ENCODE results near the gene CALU.

The CALU gene

DNA sequence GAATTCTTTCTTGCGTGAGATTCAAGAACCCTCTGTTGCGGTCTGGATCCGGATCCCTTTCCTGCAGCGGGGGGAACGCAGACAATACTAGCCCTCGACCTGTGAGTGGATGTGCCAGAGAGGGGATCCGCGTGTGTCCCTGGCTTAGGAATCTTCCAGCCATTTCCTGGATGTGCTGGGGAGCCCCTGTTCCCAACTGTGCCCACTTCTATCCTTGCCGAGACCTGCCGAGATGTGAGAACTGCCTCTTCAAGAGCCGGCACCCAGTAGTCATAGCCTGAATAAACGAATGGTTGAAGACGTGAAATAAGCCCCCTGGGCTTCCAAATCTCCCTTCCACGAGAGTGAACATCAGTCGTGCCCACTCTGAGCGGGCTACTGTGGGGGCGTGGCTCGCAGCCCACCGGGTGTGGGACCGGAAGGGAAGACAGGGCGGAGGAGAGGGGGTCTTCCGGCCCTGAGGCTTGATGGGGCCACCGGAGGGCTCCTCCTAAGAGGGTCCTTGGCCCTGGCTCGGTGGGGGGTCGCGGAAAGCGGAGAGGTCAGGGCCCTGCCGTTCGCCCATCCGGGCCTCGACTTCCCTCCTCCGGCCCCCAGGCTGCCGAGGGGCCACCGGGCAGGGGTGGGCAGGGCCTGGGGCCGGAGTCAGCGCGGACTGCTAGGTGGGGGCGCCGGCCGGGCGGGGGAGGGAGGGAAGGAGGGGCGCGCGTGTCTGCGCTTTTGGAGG lies 51.3 kb downstream of the CALU start:
- DNase-seq = no peak

DNA sequence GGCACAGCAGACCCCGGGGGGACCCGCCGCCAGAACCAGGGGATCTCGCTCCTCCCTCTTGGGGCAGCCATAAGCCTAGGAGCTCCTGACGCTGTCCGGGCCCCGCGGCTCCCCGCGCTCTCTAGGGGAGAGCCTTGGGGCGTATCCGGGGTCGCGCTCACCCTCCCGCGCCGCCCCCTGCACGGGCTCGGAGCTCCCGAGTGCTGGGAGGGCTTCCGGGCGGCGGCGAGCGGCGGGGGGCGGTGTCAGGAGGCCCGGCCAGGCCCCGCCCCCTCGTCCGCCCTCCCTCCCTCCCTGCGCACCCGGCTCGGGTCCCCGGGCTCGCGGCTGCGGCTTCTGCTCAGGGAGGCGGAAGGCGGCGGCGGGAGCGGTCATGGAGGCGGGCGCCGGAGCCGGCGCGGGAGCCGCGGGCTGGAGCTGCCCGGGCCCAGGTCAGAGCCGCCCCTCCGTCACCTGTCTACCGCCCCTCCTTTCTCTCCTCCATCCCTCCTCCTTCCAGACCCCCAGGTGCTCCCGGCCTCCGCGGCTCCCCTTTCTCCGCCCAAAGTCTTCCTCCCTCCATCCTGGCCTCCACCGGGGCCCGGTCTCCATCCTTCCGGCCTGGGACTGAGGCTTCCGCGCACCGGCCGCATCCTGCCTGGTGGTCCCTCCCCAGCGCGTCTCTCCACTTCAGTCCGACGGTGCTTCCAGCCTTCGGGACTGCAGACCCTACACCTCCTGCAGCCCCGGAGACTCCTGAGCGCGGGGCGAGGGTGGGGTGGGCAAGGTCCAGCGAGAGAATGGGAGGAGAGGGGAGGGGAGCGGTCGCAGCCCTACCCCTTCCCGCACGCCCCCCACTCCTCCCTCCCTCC lies 52.2 kb downstream of the CALU start, which contains the start of gene CCDC136:
Gene CCDC136, plus strand, starts transcription at position 848 of the 851 bp plus-strand sequence. CDS start 444 bp downstream, outside the sequence.
- peak; percentile 74 to 78 for DNase-seq

GRCh38 chr7:128791972-128792327 lies 52.8 kb downstream of the CALU start:
- no peak for DNase-seq

GRCh38 chr7:128792471-128793180 lies 53.5 kb downstream of the CALU start:
- peak in 1 of 2 experiments; percentile 49 for DNase-seq

DNA sequence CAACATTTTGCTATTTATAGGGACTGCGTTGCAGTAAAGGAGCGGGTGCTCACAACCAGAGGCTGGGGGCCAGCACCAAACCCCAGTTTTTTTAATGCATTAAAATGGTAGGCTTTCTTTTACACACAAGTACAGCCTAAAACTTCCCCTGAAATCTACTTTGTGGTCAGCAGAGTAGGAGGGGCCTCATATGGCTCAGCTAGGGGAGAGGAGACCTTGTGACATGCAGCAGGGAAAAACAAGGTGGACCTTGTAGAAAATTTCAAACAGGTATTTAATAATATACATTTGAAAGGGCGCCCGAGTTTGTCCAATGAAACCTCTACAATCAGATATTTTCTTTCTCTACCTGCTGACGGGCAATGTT lies 54.0 kb downstream of the CALU start:
- DNase-seq = no peak

- DNase-seq = no peak
These were observed 54.9 kb downstream of the CALU start for GRCh38 chr7:128794020-128794419.

DNA sequence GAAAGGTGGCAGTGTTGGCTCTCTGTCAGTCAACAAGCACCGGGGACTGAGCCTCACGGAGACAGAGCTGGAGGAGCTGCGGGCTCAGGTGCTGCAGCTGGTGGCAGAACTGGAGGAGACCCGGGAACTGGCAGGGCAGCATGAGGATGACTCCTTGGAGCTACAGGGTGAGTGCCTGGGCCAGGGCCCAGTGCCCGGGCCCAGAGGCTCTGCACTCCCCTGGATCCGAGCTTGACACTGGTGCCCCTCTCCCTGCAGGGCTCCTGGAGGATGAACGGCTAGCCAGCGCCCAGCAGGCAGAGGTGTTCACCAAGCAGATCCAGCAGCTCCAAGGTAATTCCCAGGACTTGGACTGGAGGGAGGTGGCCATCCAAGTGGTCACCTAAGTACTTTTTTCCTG lies 55.3 kb downstream of the CALU start:
- DNase-seq = no peak

GRCh38 chr7:128795129-128795528 lies 56.0 kb downstream of the CALU start:
- DNase-seq = no peak

GRCh38 chr7:128796327-128796726 lies 57.2 kb downstream of the CALU start:
- DNase-seq = no peak

GRCh38 chr7:128799451-128799850 lies 60.3 kb downstream of the CALU start:
- DNase-seq = no peak

- DNase-seq = no peak
These were observed 61.4 kb downstream of the CALU start for GRCh38 chr7:128800567-128800966.

DNA sequence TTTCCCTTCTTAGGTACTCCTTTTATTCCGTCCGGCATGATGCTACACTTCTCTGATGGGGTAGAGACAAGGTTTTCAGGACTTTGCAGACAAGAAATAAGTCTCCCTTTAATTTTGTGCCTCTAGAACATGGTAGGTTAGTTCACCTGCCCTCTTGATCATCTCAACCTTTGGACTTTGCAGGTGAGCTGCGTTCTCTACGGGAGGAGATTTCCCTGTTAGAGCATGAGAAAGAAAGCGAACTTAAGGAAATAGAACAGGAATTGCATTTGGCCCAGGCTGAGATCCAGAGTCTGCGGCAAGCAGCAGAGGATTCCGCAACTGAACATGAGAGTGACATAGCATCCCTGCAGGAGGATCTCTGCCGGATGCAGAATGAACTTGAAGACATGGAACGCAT lies 61.8 kb downstream of the CALU start:
- DNase-seq = no peak

- no peak for DNase-seq
These were observed 62.7 kb downstream of the CALU start for GRCh38 chr7:128801667-128802418.

DNA sequence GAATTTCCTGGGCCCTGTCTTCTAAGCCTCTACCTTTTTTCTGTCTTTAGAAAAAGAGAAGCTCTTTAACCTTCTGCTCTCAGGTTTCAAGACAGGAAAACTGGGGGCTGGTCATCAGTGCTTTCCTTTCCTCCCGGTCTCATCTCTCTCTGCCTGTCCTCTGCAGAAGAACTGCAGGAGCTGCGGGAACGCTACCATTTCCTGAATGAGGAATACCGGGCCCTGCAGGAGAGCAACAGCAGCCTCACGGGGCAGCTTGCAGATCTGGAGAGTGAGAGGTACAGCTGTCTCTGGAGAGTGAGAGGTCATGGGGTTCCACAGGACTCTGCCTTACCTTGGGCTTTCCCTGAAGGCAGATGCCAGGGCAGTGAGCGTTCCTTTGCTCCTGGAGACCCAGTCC lies 65.3 kb downstream of the CALU start:
- DNase-seq = no peak

- no peak for DNase-seq
These were observed 66.1 kb downstream of the CALU start for GRCh38 chr7:128805225-128805624.

- DNase-seq = no peak
These were observed 68.0 kb downstream of the CALU start for GRCh38 chr7:128807191-128807590.

DNA sequence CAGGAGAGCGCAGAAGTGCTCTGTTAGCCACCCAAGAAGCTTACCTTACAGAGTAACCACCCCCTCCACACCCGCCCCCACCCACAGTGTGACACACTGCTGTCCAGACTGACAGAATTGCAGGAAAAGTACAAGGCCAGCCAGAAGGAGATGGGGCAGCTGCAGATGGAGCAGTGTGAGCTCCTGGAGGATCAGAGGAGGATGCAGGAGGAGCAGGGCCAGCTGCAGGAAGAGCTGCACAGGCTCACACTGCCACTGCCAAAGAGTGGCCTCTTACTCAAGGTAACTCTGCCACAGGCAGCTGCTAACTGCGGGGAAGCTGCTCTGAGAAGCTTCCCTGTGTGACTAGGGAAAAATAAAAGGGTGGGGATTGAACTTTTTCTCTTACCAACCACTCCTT lies 70.2 kb downstream of the CALU start:
- peak in 1 of 2 experiments; percentile 7 for DNase-seq

DNA sequence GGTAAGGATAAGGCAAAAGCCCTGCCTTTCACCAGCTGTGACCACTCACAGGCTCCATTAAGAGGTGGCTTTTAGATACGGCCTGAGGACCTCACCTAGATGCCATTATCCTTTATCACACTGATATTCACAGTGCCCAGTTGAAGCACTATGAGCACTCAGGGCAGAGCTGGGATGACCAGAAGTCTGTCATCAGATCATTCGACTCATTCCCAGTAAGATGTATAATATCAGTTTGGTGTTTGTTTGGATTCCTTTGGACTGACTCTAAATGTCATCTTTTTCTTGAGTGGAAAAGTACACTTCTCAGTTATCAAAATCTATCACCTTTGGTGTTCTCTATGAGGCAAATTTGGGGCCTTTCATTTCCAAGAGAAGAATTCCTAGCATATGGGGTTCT lies 71.3 kb downstream of the CALU start:
- DNase-seq = no peak

DNA sequence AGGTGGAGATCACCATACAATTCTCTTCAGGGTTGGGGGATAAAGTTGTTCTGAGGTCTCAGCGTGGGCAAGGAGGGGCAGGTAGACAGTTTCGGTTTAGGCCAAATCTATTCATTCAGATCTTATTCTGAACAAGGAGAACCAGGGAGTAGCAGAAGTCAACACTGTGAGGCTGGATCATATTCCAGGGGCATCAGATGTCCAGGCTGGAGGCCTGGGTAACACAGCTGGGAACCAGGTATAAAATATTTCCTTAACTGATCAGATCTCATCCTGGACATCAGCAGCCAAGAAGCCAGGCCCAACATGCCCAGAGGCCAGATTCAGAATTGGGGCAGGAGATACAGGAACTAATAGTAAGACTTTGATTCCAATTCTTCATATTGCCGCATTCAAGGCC lies 71.8 kb downstream of the CALU start:
- no peak for DNase-seq

DNA sequence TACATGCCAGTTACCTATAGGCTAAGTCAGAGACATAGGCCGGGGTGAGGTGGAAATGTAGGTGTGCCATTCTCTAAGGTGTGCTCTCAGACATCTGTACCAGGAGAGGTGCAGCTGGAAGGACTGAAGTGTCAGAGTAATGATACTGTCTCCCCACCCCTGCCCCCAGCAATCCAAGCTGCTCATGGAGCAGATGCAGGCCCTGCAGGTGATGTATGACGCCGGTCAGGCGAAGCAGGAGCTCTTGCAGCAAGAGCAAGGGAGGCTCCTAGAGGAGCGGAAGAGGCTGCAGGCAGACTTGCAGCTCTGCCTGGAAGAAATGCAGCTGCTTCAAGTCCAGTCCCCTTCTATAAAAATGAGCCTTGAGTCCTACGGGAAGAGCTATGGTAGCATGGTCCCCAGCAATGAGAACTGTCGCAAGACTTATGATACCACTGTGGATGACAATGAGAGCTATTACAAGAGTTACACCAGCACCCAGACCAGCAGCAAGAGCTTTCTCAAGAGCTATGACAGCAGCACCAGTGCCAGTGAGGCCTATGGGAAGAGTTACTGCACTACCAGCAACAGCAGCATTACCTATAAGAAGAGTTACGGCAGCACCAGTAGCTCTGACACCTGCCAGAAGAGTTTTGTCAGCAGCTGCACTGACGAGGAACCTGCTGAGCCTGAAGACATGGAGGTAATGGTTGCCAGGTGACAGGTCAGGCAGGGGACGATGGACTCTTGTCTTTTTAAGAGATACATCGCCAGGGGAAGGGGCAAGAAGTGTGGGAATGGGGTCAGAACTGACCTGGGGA lies 72.7 kb downstream of the CALU start:
- peak; percentile 59 to 88 for DNase-seq

- peak; percentile 96 to 97 for DNase-seq
These were observed 73.5 kb downstream of the CALU start for GRCh38 chr7:128812514-128813168.
